ENCODE results near the gene PDE6H. TPM values are rescaled to one million over a fixed set of nuclear protein-coding genes. Genes with fewer than 3 reads are reported as not detected.

The PDE6H gene
- polyA plus RNA-seq (2011; rRNA removed), result not detected in 2 replicates
- not detected in 2 replicates for polyA plus RNA-seq (2012; cell fraction: cytosol; rRNA removed)
- not detected in 2 replicates for polyA plus RNA-seq (2012; cell fraction: nucleus; rRNA removed)
- polyA plus RNA-seq (2017; fragmentation: RNase III; extraction: RNeasy Plus Mini Kit Qiagen cat#74134 plus additional on column Dnase treatment), result not detected in 3 replicates
- not detected in 2 replicates for polyA minus RNA-seq (2011; rRNA and poly(A)+ RNA removed)

- 61% methylated on average over 2 of the region's 2 CpGs for WGBS (ENCODE audit: missing lambda C conversion rate)
- ChIA-PET CTCF (interaction anchor here (1.4 kb wide), 1 partner anchor 162 kb away, joined by 3 read pairs; no protein-coding TSS in a partner anchor), POLR2A (no interaction called here)
- DNase-seq (ENCODE audit: low read depth in 1 of 2, low spot score in 1 of 2), result no peak
- no peak within 1 kb of the TSS for H3K27ac ChIP-seq
- 0 out of 3 replicates have a peak, but pooled peaks cover 3% of the 10 kb centered on the region for H3K4me1 ChIP-seq
- TF ChIP-seq CHD4 (IDR thresholded peaks at IDR 0.05; ENCODE audit: borderline replicate concordance) (no peak), ZNF302 (CRISPR knock-in tag; IDR thresholded peaks at IDR 0.05) (no peak), HEYL (CRISPR knock-in tag; IDR thresholded peaks at IDR 0.05) (no peak), RFX5 (IDR thresholded peaks at IDR 0.05) (no peak), TP53 (CRISPR knock-in tag; IDR thresholded peaks at IDR 0.05) (no peak), ZC3H11A (IDR thresholded peaks at IDR 0.05) (no peak), JUNB (IDR thresholded peaks at IDR 0.05) (no peak), JUN (IDR thresholded peaks at IDR 0.05) (no peak), RARB (CRISPR knock-in tag; IDR thresholded peaks at IDR 0.05) (no peak), POLR2AphosphoS2 (conservative IDR thresholded peaks at IDR 0.05; ENCODE audit: low read length) (no peak), KDM5A (IDR thresholded peaks at IDR 0.05) (no peak), SMC3 (IDR thresholded peaks at IDR 0.05) (no peak), MAFK (IDR thresholded peaks at IDR 0.05; ENCODE audit: partially characterized antibody) (no peak), EHMT2 (IDR thresholded peaks at IDR 0.05; ENCODE audit: low read depth) (no peak), ZFP36 (IDR thresholded peaks at IDR 0.05; ENCODE audit: borderline replicate concordance, partially characterized antibody) (no peak), HES2 (IDR thresholded peaks at IDR 0.05) (no peak)
- H3K4me2 ChIP-seq, result no peak within 1 kb of the TSS
- H3K9me3 ChIP-seq, result no peaks in the 10 kb centered on the region
- FAIRE-seq, result no peak
- no peak for ATAC-seq
- no peak within 1 kb of the TSS for H3K4me3 ChIP-seq
Measured at GRCh38 chr12:14972816-14973215, at the start of gene PDE6H. PDE6H (plus strand) TSS chr12:14973042; CDS start chr12:14978013, 4,971 bp downstream.

- no peak for DNase-seq (ENCODE audit: low read depth in 1 of 2, low spot score in 1 of 2)
- H3K4me2 ChIP-seq, result no peak overlapping the region
- H3K9me3 ChIP-seq, result no peaks in the 10 kb centered on the region
- no peak overlapping the region for H3K4me3 ChIP-seq
- no peak for TF ChIP-seq SMC3 (IDR thresholded peaks at IDR 0.05)
- no peak for TF ChIP-seq EHMT2 (IDR thresholded peaks at IDR 0.05; ENCODE audit: low read depth)
- no peak for TF ChIP-seq ELK1 (IDR thresholded peaks at IDR 0.05; ENCODE audit: low read depth, low read length)
- TF ChIP-seq SREBF2 (IDR thresholded peaks at IDR 0.05), result no peak
- TF ChIP-seq FOXS1 (CRISPR knock-in tag; IDR thresholded peaks at IDR 0.05), result no peak
- ATAC-seq, result no peak
- WGBS (ENCODE audit: missing lambda C conversion rate), result 89% methylated on average over 2 of the region's 2 CpGs
- FAIRE-seq, result no peak
- H3K4me1 ChIP-seq, result no peaks in the 10 kb centered on the region
- ChIA-PET CTCF (no interaction called here), POLR2A (no interaction called here)
- no peak overlapping the region for H3K27ac ChIP-seq
Measured at GRCh38 chr12:14923944-14924343, 48.9 kb upstream of the PDE6H start.

- H3K4me1 ChIP-seq, result no peaks in the 10 kb centered on the region
- H3K27ac ChIP-seq, result no peak overlapping the region
- WGBS (ENCODE audit: missing lambda C conversion rate), result 75% methylated on average over 3 of the region's 3 CpGs
- H3K4me2 ChIP-seq, result no peak overlapping the region
- DNase-seq (ENCODE audit: low read depth in 1 of 2, low spot score in 1 of 2) (no peak), ATAC-seq (no peak), FAIRE-seq (no peak)
- CTCF ChIA-PET, result no interaction called here
- no peak overlapping the region for H3K4me3 ChIP-seq
- POLR2A ChIA-PET, result no interaction called here
- no peaks in the 10 kb centered on the region for H3K9me3 ChIP-seq
- TF ChIP-seq HOXB13 (CRISPR knock-in tag; IDR thresholded peaks at IDR 0.05; ENCODE audit: low read depth) (no peak), CHD2 (IDR thresholded peaks at IDR 0.05; ENCODE audit: low read length, partially characterized antibody) (no peak), HDAC2 (IDR thresholded peaks at IDR 0.05) (no peak), ATOH8 (CRISPR knock-in tag; IDR thresholded peaks at IDR 0.05; ENCODE audit: low read depth) (no peak), ZC3H11A (IDR thresholded peaks at IDR 0.05) (no peak), KDM1A (IDR thresholded peaks at IDR 0.05; ENCODE audit: low read depth) (no peak), RFX5 (IDR thresholded peaks at IDR 0.05) (no peak), CEBPB (IDR thresholded peaks at IDR 0.05) (no peak), ZNF302 (CRISPR knock-in tag; IDR thresholded peaks at IDR 0.05) (no peak), NFE2L2 (conservative IDR thresholded peaks at IDR 0.05; ENCODE audit: low read length) (no peak), ESRRA (IDR thresholded peaks at IDR 0.05; ENCODE audit: borderline replicate concordance, low read length) (no peak), JUNB (IDR thresholded peaks at IDR 0.05) (no peak), HOXB5 (CRISPR knock-in tag; IDR thresholded peaks at IDR 0.05) (no peak), SREBF2 (IDR thresholded peaks at IDR 0.05) (no peak), RCOR1 (IDR thresholded peaks at IDR 0.05; ENCODE audit: low read depth, low read length) (no peak), REST (IDR thresholded peaks at IDR 0.05) (no peak)
Measured at GRCh38 chr12:14924541-14924940, 48.3 kb upstream of the PDE6H start.

All from A549 (cell line).